Activated CD8-positive, alpha-beta memory T cell treated with anti-CD3 and anti-CD28 coated beads, Interleukin-2, amount 50 U/mL, for 24 hours (primary cell): ENCODE results near the gene PROSER2.

Source experiments
- DNase-seq: peaks from one replicate; pipeline ENCODE4 v3.0.0-alpha.2; 2020; ENCODE audit errors: extremely low read depth

Gene PROSER2

GRCh38 chr10:11869219-11869618 is 46.1 kb downstream of the PROSER2 start:
- DNase-seq: no peak

GRCh38 chr10:11869743-11870460 is 46.7 kb downstream of the PROSER2 start:
- no peak for DNase-seq

GRCh38 chr10:11870461-11870780 is 47.3 kb downstream of the PROSER2 start:
- no peak for DNase-seq

DNA sequence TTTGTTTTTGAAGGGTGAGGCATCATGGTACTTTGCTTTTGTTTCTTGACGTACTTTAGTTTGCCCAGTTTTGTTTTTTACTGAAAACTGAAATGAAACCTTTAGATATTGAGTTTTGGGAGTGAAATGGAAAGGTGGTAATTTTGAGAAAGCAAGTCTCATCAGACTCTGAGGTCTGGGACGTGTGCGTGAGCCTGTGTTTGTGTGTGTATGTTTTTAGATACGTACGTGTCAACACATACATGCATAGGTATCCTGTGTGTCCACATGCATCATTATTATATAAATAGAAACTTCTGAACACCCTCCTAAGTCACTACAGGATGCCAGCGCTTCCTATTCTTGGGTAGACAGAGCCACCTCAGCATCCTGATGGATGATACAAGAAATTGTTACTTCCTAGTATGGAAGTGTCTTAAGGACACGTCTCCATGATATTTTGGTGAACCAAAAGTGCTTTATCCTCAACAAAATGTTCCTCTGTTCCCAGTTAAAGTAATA is 47.8 kb downstream of the PROSER2 start:
- no peak for DNase-seq

DNA sequence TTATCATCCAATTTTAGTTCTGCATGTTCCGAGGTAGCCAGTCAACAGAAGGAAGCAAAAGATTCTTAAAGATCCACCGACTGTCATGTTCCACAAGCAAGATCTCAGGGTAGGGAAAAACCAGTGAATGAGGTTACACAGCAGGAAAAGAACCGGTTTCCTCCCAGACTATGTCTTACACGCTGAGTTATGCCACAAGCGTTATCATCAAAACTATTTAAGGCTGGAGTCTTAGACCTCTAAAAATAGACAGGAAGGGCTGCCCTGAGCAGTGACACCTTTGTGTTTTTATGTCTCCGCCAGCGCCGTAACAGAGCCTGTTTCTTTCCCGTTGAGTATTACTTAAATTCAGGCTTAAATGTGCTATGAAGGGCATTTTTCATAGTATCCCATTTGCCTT is 48.3 kb downstream of the PROSER2 start:
- no peak for DNase-seq

GRCh38 chr10:11874568-11875493 is 51.7 kb downstream of the PROSER2 start:
- peak; percentile 31 for DNase-seq

DNA sequence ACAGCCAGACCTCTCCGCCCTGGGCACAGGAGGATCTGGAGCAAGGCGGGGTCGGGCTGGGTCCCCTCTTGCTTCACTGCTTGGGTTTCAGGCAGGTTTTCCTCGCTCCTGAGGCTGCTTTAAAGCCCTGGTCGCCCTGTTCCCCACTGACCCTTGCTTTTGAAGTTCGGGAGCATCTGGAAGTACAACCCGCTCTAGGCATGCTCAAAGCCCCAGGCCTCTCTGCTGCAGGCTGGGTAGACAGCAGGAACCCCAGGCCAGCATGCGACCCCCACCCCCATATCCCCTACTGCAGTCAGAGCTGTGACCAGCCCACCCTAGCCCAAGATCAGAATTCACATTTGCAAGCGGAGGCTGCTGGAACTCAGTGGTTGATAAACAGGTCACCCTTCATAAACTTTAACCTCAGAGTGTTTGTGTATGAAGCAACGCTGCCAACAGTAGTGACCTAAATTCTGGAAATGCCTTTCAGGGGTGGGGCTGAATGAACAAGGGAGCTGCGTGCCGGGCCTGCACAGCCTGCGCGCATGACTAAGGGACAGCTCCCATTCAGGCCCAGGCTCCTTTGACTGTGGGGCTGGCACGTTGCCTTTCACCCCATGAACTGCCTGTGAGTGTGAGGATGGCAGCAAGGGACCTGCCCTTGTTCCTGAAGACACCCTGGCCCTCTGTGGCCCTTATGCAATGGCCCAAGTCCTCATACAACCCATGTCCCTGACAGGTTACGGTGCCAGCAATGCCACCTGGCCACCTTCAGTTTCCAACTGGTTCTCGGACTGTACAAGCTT is 52.5 kb downstream of the PROSER2 start:
- DNase-seq: no peak

GRCh38 chr10:11876324-11876723 is 53.2 kb downstream of the PROSER2 start:
- no peak for DNase-seq

GRCh38 chr10:11876805-11877590 is 53.8 kb downstream of the PROSER2 start:
- DNase-seq: no peak

DNA sequence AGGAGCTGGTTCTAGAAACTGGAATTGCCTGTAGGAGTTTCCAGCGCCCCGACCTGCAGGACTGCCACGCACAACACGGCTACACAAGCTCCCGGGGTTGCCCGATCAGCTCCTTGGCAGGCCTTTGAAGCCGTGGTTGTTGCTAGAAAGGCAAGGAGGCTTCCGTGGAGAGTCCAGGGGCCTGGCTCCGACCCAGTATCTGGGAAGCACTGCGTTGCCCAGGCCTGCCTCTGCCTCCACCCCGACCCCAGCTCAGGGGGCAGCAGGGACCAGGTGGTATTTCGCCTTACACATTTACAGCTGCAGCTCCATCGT is 54.4 kb downstream of the PROSER2 start:
- DNase-seq: no peak

DNA sequence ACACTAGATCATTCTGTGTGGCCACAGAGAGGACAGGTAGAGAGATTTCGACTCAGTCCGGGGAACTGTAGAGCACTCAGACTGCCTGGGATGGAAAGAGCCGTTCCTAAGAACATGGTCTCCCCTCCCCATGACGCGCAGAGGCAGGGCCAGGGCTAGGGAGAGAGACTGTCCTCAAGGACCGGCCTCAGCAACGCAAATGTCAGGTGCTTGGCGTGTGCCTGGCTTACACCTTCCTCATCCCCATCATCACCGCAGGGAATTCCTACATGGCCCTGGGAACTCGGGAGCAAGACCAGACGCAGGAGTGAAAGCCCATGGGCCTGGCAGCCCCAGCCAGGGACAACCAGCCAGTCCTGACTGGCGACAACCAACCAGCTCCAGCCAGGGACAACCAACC is 55.6 kb downstream of the PROSER2 start:
- no peak for DNase-seq

DNA sequence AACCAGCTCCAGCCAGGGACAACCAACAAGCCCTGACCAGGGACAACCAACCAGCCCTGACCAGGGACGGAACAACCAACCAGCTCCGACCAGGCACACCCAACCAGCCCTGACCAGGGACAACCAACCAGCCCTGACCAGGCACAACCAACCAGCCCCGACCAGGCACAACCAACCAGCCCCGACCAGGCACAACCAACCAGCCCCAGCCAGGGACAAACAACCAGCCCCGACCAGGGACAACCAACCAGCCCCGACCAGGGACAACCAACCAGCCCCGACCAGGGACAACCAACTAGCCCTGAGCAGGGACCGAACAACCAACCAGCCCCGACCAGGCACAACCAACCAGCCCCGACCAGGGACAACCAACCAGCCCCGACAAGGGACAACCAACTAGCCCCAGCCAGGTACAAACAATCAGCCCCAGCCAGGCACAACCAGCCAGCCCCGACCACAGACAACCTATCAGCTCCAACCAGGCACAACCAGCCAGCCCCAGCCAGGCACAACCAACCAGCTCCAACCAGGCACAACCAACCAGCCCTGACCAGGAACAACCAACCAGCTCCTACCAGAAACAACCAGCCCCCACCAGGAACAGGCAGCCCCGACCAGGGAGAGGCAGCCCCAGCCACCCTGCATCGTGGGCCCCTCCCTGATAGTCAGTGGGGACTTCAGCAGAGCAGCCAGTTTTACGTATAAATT is 56.4 kb downstream of the PROSER2 start:
- DNase-seq: no peak

DNA sequence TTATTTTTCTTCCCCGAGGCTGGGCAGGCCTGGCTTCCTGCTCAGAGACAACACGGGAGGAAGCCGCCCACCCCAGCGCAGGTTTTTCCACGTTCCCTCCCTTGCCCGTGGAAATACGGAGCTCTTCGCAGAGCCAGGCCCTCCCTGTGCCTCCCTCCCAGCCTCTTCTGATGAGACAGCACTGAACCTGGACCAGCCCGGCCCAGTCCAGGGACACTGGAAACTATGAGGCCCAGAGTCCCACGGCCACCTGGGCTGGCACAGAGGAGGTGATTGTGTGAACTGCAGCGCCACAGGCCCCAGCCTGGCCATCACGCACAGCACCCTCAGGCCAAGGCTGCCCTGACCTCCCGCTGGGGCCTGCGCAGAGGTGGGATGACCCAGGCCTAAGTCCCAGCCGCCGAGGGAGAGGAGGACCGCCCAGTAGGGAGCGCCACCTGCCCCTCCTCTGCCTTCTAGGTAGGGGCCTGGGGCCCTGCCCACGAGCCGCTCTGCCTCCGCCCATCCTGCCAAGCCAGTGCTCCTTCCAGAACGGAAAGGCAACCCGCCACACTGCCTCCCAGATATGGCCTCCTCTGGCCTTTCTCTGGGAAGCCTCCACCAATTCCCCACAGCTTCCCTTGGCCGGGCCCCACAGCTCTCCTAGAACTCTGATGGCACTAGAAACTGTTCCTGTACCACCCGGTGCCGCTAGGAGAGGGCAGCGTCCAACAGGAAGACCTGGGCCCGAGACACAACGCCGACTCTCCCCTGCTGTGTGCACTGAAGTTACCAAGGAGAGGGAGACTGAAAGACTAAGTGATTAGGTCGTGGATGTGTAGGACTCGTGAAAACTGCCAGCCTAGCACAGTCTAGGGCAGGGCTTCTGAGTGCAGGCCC is 57.2 kb downstream of the PROSER2 start:
- DNase-seq: no peak

GRCh38 chr10:11881030-11881476 is 57.9 kb downstream of the PROSER2 start:
- DNase-seq: no peak

- DNase-seq: no peak
These were observed 58.6 kb downstream of the PROSER2 start for GRCh38 chr10:11881477-11882417.

- no peak for DNase-seq
These were observed 59.7 kb downstream of the PROSER2 start for GRCh38 chr10:11882646-11883375.

DNA sequence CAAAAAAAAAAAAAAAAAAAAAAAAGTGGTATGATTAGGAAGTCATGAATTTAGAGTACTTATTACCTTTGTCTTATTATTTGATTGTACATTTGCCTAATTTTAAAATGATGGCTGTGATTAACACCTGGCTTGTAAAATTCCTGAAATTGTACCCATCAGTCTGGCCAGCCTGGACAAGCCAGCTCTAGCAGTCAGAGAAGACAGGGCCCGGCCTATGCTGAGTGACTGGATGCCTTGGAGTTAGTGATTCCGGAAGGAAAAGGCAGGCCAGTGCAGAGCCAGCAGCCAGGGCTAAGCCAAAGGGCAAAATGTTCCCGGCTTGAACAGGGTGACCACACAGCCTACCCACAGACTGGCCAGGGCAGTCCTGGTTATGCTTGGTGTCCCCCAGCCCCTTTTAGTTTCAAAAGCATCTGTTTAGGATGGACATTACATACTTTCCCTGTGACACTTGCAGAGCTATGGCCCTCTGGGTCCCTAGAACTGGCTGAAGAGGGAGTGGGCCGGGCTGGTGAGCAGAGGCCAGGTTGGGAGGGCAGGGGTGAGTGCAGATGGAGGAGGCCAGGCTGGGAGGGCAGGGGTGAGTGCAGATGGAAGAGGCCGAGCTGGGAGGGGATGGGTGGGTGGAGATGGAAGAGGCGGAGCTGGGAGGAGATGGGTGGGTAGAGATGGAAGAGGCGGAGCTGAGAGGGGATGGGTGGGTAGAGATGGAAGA is 61.7 kb downstream of the PROSER2 start:
- DNase-seq: no peak
